ENCODE data around the gene SERPINA5.

The SERPINA5 gene

GRCh38 chr14:94539181-94539580 is 42.0 kb upstream of the SERPINA5 start:
- H3K4me3 ChIP-seq (ENCODE audit: low read depth, low read length): no peak overlapping the region
- TF ChIP-seq POLR2A (IDR thresholded peaks at IDR 0.05; ENCODE audit: extremely low read depth, insufficient read length) (no peak), MYC (IDR thresholded peaks at IDR 0.05; ENCODE audit: low read depth, low read length) (no peak), MAX (IDR thresholded peaks at IDR 0.05; ENCODE audit: low read depth, low read length) (no peak)
- DNase-seq (ENCODE audit: low read depth): no peak

GRCh38 chr14:94540031-94540794 is 41.0 kb upstream of the SERPINA5 start:
- no peak for TF ChIP-seq POLR2A (IDR thresholded peaks at IDR 0.05; ENCODE audit: extremely low read depth, insufficient read length)
- no peak for TF ChIP-seq CTCF (IDR thresholded peaks at IDR 0.05; ENCODE audit: low read depth, low read length)
- TF ChIP-seq MYC (IDR thresholded peaks at IDR 0.05; ENCODE audit: low read depth, low read length): no peak
- TF ChIP-seq MAX (IDR thresholded peaks at IDR 0.05; ENCODE audit: low read depth, low read length): no peak
- H3K4me3 ChIP-seq (ENCODE audit: low read depth, low read length): no peak overlapping the region
- DNase-seq (ENCODE audit: low read depth): no peak

GRCh38 chr14:94541234-94541975 is 39.8 kb upstream of the SERPINA5 start:
- no peak overlapping the region for H3K4me3 ChIP-seq (ENCODE audit: low read depth, low read length)
- no peak for DNase-seq (ENCODE audit: low read depth)
- no peak for TF ChIP-seq MYC (IDR thresholded peaks at IDR 0.05; ENCODE audit: low read depth, low read length)
- no peak for TF ChIP-seq POLR2A (IDR thresholded peaks at IDR 0.05; ENCODE audit: extremely low read depth, insufficient read length)
- no peak for TF ChIP-seq CTCF (IDR thresholded peaks at IDR 0.05; ENCODE audit: low read depth, low read length)
- TF ChIP-seq MAX (IDR thresholded peaks at IDR 0.05; ENCODE audit: low read depth, low read length): no peak

DNA sequence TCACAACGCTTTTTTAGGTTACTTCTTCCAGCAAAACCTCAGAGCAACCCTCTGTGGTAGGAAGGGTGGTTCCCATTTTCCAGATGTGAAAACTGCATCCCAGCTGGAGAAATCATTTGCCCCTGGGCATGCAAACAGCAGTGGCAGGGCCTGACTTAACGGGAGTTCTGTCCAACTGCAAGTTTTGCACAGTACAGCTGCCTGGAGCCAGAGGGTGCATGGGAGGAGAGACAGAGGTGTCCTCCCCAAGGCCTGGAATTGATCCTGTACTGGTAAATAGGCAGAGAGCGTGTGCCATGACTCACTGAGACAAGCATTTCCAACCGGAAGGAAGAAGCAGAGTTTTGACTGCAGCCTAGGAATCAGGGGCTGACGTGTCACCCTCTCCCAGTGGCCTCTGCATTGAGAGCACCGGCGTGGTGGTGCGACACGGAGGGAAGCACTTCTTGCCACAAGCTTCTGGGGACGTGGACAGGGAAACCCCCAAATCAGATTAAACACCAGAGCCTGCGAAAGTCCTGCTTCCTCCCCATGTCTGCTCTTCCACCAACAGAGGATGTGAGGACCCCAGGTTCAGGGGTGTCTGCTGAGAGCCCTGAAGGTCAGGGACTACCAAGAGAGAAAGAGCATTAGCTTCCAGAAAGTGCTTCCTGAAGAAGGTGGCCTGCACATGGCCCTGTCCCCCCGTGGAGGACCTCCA is 39.0 kb upstream of the SERPINA5 start:
- no peak overlapping the region for H3K4me3 ChIP-seq (ENCODE audit: low read depth, low read length)
- TF ChIP-seq POLR2A (IDR thresholded peaks at IDR 0.05; ENCODE audit: extremely low read depth, insufficient read length): no peak
- no peak for TF ChIP-seq MYC (IDR thresholded peaks at IDR 0.05; ENCODE audit: low read depth, low read length)
- no peak for TF ChIP-seq MAX (IDR thresholded peaks at IDR 0.05; ENCODE audit: low read depth, low read length)
- TF ChIP-seq CTCF (IDR thresholded peaks at IDR 0.05; ENCODE audit: low read depth, low read length): no peak
- no peak for DNase-seq (ENCODE audit: low read depth)

DNA sequence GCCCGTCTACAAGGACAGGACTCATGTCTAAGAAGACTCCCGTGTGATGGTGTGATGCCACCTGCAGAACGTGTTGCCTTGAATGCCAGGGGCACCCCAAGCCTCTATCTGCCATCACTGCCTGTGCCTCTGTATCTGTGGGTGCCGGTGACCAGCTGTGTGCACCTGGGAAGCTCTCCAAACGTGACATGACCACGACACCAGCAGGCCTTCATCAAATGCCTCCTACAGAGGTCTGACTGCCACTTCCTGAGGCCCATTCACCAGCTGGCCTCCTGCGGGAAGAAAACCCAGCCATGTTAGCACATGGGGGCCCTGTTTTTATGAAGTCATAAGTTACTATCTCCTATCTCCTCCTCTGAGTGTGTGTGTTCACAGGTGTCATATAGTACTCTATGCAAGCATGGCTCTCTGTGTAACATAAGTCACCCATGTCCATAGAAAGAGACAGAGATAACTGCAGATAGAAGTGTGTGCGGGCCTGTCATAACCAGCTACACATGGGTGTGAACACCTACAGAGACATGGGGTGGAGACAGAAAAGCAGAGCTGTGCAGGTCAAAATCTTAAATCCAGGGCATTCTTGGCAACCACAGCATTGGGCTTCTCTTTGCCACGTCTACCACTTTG is 38.3 kb upstream of the SERPINA5 start:
- no peak overlapping the region for H3K4me3 ChIP-seq (ENCODE audit: low read depth, low read length)
- DNase-seq (ENCODE audit: low read depth): no peak
- no peak for TF ChIP-seq POLR2A (IDR thresholded peaks at IDR 0.05; ENCODE audit: extremely low read depth, insufficient read length)

DNA sequence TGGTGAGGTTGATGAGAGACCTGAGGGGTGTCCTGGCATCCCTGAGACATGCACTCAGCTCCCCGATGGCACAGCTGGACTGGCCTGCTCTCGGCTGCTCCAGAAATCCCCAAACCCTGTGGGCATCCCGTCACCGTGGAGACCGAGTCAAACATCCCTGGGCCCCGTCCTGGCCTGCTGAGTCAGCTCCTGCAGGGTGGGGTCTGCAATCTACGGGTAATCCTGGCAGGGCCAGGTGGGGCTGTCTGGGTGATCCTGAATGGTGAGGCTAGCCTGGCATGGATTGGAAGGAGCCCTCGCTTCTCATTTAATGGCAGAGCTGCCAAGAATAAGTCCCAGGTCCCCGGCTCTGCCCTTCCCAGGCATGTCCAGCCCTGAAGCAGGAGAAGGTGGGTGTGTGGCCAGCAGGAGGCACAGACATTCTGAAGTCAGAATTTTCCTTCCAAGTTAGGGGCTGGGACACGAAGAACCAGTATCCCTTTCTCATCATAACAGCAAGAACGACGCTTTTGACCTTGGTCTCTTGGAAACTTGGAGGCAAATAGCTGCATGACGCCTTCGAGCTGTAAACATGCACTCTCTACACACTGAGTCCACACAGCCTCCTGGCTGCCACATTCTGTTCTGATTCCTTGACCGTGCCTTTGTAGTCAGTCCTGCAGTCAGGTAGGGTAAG is 37.6 kb upstream of the SERPINA5 start:
- H3K4me3 ChIP-seq (ENCODE audit: low read depth, low read length): no peak overlapping the region

More for the DNA sequence above, 37.6 kb upstream of the SERPINA5 start:
- TF ChIP-seq POLR2A (IDR thresholded peaks at IDR 0.05; ENCODE audit: extremely low read depth, insufficient read length): no peak
- DNase-seq (ENCODE audit: low read depth): no peak

All from NB4 (cell line).